Measurements from ENCODE around the gene ADAMTS17.

Gene ADAMTS17

GRCh38 chr15:100247228-100248225 lies 94.2 kb downstream of the ADAMTS17 start:
- no peak for DNase-seq

GRCh38 chr15:100245855-100246254 lies 95.9 kb downstream of the ADAMTS17 start:
- DNase-seq = no peak

- DNase-seq = no peak
Measured at GRCh38 chr15:100245487-100245820, 96.3 kb downstream of the ADAMTS17 start.

- DNase-seq = no peak
Measured at GRCh38 chr15:100244796-100245486, 96.8 kb downstream of the ADAMTS17 start.

- no peak for DNase-seq
Measured at GRCh38 chr15:100242989-100243388, 98.8 kb downstream of the ADAMTS17 start.

- DNase-seq = no peak
Measured at GRCh38 chr15:100241572-100242482, 99.9 kb downstream of the ADAMTS17 start.

- DNase-seq = no peak
Measured at GRCh38 chr15:100236981-100237720, 104.6 kb downstream of the ADAMTS17 start.

- DNase-seq = no peak
Measured at GRCh38 chr15:100235030-100235617, 106.7 kb downstream of the ADAMTS17 start.

- DNase-seq = no peak
Measured at GRCh38 chr15:100234158-100235029, 107.4 kb downstream of the ADAMTS17 start.

- no peak for DNase-seq
Measured at GRCh38 chr15:100230784-100231183, 111.0 kb downstream of the ADAMTS17 start.

GRCh38 chr15:100229181-100230163 lies 112.3 kb downstream of the ADAMTS17 start:
- no peak for DNase-seq

GRCh38 chr15:100227781-100228180 lies 114.0 kb downstream of the ADAMTS17 start:
- no peak for DNase-seq

- DNase-seq = no peak
Measured at GRCh38 chr15:100226107-100226506, 115.7 kb downstream of the ADAMTS17 start.

GRCh38 chr15:100224206-100225185 lies 117.3 kb downstream of the ADAMTS17 start:
- DNase-seq = no peak

GRCh38 chr15:100222349-100222715 lies 119.4 kb downstream of the ADAMTS17 start:
- DNase-seq = no peak

- DNase-seq = no peak
Measured at GRCh38 chr15:100221471-100222348, 120.1 kb downstream of the ADAMTS17 start.

- DNase-seq = no peak
Measured at GRCh38 chr15:100220058-100220768, 121.6 kb downstream of the ADAMTS17 start.
